ENCODE data around the gene GLYR1. TPM values are rescaled to one million over a fixed set of nuclear protein-coding genes. Genes with fewer than 3 reads are reported as not detected.
A peak's percentile ranks its signal among the peaks of the same experiment; 100 is the strongest.

GLYR1 gene
- total RNA-seq, 1 experiment from 2014 or later = 117 TPM

DNA sequence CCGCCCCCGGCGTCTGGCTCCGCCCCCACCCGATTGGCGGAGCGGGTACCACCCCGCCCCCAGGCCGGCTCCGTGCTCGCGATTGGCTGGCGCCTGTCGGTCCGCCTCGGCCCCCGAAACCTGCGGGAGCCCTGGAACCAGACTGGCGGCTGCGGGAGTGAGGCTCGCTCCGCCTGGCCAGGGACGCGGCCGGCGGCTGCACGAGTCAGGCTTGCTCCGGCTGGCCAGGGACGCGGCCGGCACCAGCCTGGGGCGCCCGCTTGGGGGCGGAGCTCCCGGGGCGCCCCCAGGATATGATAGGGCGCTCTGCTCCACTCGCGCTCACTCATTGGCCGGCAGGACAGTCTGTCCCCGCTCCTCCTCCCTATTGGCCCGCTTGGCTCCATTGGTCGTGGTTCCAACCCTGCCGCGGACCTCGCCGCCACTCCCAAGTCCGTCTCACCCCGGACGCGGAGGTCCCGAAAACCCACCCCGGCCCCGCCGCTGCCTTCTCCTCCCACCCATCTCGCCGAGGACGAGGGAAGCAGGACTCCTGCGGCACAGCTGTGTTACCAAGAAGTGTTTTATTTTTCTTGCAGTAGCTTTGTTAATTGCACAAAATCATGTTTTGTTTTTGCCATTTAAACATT is 44.3 kb downstream of the GLYR1 start:
- Histone ChIP-seq H3K4me1 (peaks cover 9% of the 10 kb centered on the region; the same call in 1 of the 2 replicates), H3K9me3 (no peaks in the 10 kb centered on the region), H3K36me3 (ENCODE audit: control insufficient read depth, insufficient read depth, low read length) (no peaks in the 10 kb centered on the region), H3K4me3 (ENCODE audit: low read depth, low read length) (peak overlapping the region; percentile 74), H3K27me3 (replicated peaks; ENCODE audit: control insufficient read depth, insufficient read depth, low read length) (no peaks in the 10 kb centered on the region)
- POLR2A ChIA-PET = interaction anchor here (0.6 to 1.5 kb wide), 5 partner anchors 45 to 326 kb away, joined by 3 to 5 read pairs (median 3); partner anchors contain the start of genes DNAAF8, HMOX2 and SEC14L5
- no TSS peak for BruUV-seq (replicated peaks)
- H3K27ac Mint-ChIP-seq (ENCODE audit: unreplicated experiment) = peak overlapping the region; percentile 48
- TF ChIP-seq CTCF (IDR thresholded peaks at IDR 0.05; ENCODE audit: insufficient read depth in 1 of 2, low read depth in 1 of 2, low read length in 1 of 2, severe bottlenecking in 1 of 2, unreplicated experiment in 1 of 2) = no peak
- no peaks in the 10 kb centered on the region for H3K27me3 Mint-ChIP-seq (ENCODE audit: insufficient read depth, unreplicated experiment)
- peaks cover 10% of the 10 kb centered on the region for H3K4me1 Mint-ChIP-seq (ENCODE audit: low read depth, unreplicated experiment)
- CTCF ChIA-PET = interaction anchor here (0.5 to 1.0 kb wide), 2 partner anchors 12 to 127 kb away, joined by 6 read pairs; no protein-coding TSS in a partner anchor
- DNase-seq = peak; percentile 94
- peak overlapping the region; percentile 77 for H3K4me3 Mint-ChIP-seq (ENCODE audit: unreplicated experiment)
- intact Hi-C loops (cut with micrococcal nuclease; ENCODE audit: unreplicated experiment) = loop anchor here (1.0 to 5.0 kb wide), 3 partner anchors 34 to 110 kb away; partner anchors contain the start of genes ANKS3, DNAAF8 and NUDT16L1
- peaks cover 54% of the 10 kb centered on the region for H3K36me3 Mint-ChIP-seq (ENCODE audit: insufficient read depth, unreplicated experiment)
- no peaks in the 10 kb centered on the region for H3K9me3 Mint-ChIP-seq (ENCODE audit: unreplicated experiment)

DNA sequence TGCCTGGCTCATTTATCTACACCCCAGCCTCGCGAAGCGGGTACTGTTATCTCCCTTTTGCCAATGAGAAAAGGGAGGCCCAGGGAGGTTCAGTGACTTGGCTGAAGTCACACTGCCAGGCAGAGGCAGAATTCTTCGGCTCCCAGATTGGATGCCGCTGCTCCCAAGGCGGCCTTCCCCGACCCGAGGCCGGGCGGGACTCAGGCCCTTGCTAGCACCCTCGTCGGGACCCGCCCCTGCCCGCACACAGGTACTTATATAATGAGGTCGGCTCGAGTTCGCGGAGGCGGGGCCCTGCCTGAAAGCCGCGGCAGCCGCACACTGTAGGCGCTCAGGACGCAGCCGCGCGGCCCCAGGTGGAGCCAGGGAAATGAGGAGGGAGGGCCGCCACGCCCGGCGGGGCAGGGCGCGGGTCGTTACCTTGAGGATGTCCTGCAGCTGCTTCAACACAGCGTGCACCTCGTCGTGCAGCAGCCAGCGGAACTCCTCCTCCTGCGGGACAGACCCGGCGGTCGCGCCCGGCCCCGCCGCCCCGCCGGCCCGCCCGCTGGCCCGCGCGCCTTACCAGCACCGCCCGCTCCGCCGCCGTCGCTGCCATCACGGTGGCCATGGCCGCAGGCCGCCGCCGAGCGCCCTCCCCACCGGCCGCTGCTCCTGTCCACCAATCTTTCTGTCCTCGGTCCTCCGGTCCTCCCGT is 45.0 kb downstream of the GLYR1 start, which contains the start of gene ROGDI:
TSS of gene ROGDI (minus strand) at position 672 of the 697 bp plus-strand sequence. CDS start at position 610, 62 bp downstream.
- Mint-ChIP-seq H3K4me1 (ENCODE audit: low read depth, unreplicated experiment) (peaks cover 10% of the 10 kb centered on the region), H3K4me3 (ENCODE audit: unreplicated experiment) (peak within 1 kb of the TSS; percentile 77), H3K27me3 (ENCODE audit: insufficient read depth, unreplicated experiment) (no peaks in the 10 kb centered on the region), H3K9me3 (ENCODE audit: unreplicated experiment) (no peaks in the 10 kb centered on the region), H3K27ac (ENCODE audit: unreplicated experiment) (peak within 1 kb of the TSS; percentile 48), H3K36me3 (ENCODE audit: insufficient read depth, unreplicated experiment) (peaks cover 47% of the 10 kb centered on the region)
- Histone ChIP-seq H3K4me1 (peaks cover 9% of the 10 kb centered on the region; the same call in 1 of the 2 replicates), H3K9me3 (no peaks in the 10 kb centered on the region), H3K36me3 (ENCODE audit: control insufficient read depth, insufficient read depth, low read length) (no peaks in the 10 kb centered on the region), H3K27me3 (replicated peaks; ENCODE audit: control insufficient read depth, insufficient read depth, low read length) (no peaks in the 10 kb centered on the region), H3K4me3 (ENCODE audit: low read depth, low read length) (peak within 1 kb of the TSS; percentile 74)
- no TSS peak for BruUV-seq (replicated peaks)
- TF ChIP-seq CTCF (IDR thresholded peaks at IDR 0.05; ENCODE audit: insufficient read depth in 1 of 2, low read depth in 1 of 2, low read length in 1 of 2, severe bottlenecking in 1 of 2, unreplicated experiment in 1 of 2) = no peak
- ChIA-PET CTCF (interaction anchor here (0.5 to 1.0 kb wide), 2 partner anchors 13 to 127 kb away, joined by 6 read pairs; no protein-coding TSS in a partner anchor), POLR2A (interaction anchor here (0.9 to 1.5 kb wide), 4 partner anchors 46 to 326 kb away, joined by 3 to 5 read pairs (median 4); partner anchors contain the start of genes DNAAF8, HMOX2 and SEC14L5)
- intact Hi-C loops (cut with micrococcal nuclease; ENCODE audit: unreplicated experiment) = loop anchor here (1.0 to 5.0 kb wide), 3 partner anchors 34 to 110 kb away; partner anchors contain the start of genes ANKS3, DNAAF8 and NUDT16L1
- DNase-seq = peak; percentile 90 to 92

All from Caco-2 (cell line).